COR-L47 (cell line): ENCODE results near the gene DBNDD2.

Experiments
- DNase-seq: peaks from one replicate; lab custom pipeline; 2025; lab: John Stamatoyannopoulos, UW

DBNDD2 gene

DNA sequence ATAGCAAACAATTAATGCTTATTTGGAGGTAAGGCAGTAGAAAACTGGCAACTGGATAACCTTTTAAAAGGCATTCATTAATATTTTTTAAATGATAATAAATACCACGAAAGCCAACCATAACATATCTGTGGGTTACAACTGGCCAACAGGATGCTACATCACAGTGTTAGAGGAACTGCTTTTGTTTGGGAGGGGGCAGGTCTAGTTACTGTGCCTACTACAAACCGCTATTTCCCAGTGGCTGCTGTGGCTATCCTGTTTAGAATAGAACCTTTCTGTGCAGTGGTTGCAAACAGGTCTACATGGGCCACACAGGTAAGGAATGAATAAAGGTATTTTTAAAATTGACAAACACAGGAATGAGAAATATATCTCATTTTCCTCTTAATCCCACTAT lies 8.8 kb downstream of the DBNDD2 start:
- DNase-seq: no peak

DNA sequence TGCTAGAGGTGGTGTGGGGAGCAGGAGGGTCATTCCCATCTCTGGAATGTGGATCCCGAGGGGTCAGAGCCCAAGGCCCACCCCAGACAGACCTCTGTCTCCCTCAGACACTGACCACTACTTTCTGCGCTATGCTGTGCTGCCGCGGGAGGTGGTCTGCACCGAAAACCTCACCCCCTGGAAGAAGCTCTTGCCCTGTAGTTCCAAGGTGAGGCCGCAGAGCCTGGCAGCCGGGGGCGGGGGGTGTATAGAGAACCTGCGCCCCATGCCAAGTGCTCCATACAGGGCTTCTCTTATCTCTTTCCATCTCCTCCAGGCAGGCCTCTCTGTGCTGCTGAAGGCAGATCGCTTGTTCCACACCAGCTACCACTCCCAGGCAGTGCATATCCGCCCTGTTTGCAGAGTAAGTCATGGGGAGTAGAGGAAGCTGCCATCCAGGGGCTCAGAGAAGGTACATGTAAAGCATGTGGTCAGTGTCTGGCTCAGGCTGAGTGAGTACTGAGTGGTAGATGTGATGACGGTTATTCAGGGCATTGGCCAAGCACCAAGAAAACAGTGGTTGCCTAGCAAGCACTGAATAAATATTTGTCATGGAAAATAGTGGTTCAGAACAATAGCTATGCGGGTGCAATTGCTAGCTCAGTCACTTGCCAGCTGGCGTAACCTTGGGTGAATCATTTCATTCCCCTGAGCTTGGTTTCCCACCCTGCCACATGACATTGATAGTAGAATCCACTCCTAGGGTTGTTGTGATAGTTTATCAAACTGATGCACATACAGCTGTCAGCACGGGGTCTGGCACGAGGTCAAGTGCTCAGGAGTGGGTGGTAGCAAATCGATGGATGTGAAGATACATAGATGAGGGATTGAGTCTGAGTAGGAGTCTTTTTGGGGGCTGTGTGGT lies 11.4 kb downstream of the DBNDD2 start:
- peak; percentile 97 for DNase-seq

- no peak for DNase-seq
Observed at GRCh38 chr20:45420125-45420524, 12.0 kb downstream of the DBNDD2 start.

DNA sequence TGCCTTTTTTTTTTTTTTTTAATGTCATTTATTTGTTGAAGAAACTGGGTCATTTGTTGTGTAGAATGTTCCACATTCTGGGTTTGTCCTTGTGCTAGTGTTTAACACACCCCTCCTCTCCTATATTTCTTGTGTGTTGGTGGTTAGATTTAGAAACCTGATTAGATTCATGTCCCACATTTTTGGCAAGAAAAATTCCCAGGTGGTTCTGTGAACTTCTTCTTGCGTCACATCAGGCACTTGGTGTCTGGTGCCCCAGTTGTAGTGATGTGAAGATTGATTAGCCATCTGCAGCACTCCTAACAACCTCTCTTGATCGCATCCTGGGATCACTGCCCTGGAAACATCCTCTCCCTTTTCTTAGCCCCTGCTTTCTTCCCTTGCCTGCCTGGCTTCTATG lies 15.6 kb downstream of the DBNDD2 start:
- no peak for DNase-seq

GRCh38 chr20:45425561-45425960 lies 17.5 kb downstream of the DBNDD2 start:
- DNase-seq: no peak

GRCh38 chr20:45426320-45427016 lies 18.4 kb downstream of the DBNDD2 start:
- DNase-seq: no peak

DNA sequence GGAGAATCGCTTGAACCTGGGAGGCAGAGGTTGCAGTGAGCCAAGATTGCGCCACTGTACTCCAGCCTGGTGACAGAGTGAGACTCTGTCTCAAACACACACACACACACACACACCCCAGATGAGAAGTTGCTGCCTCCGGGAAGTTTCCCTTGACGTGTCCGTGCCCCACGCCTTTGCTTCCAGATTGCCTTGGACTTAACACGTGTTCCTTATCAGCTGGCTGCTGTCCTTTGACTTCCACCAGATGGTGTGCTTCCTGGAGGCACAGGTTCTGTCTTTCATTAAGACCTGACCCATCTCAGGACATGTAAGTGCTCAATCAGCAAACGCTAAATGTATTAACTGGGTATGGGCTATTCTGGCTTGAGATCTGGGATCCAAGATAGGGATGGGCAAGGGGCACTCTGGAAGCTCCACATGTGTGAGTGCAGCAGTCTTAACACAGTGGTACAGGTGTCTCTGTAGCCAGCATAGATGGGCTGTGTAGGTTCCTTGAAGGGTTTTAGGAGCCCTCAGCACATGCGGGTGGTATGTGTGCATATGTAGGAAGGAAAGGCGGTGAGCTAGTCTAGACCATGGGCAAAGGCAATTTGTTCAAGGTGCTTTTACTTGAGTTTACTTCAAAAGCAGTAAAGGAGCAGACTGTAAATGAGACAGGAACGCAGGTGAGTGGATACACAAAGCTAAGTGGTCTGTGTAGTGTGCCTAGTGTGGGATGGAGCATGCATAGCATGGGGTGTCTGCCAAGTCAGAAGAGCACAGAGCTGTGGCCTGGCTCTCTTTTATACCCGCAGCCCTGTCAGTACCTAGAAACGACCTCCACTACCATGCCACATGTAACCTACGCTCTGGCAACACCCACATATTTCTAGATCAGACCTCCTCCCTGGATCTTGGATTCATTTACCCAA lies 19.4 kb downstream of the DBNDD2 start:
- no peak for DNase-seq

- no peak for DNase-seq
Observed at GRCh38 chr20:45429618-45430017, 21.5 kb downstream of the DBNDD2 start.

DNA sequence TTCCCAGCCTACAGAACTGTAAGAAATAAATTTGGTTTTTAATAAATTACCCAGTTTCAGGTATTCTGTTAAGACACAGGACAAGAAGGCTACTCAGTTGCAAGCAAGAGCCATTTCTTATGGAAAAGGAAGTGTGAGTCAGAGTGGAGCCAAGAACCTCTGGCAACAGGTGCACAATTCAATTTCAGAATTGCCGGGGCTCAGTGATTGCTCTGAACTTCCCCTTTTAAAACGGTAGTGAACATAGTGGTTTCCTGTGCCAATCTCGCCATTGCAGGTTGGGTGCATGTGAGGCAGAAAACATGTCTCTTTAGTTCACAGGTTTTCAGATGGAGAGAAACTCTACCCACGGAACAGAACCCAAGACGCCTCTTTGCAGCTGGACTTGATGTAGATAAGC lies 24.2 kb downstream of the DBNDD2 start:
- no peak for DNase-seq

- no peak for DNase-seq
Observed at GRCh38 chr20:45433316-45433715, 25.2 kb downstream of the DBNDD2 start.

GRCh38 chr20:45433976-45434375 lies 25.9 kb downstream of the DBNDD2 start:
- DNase-seq: no peak

DNA sequence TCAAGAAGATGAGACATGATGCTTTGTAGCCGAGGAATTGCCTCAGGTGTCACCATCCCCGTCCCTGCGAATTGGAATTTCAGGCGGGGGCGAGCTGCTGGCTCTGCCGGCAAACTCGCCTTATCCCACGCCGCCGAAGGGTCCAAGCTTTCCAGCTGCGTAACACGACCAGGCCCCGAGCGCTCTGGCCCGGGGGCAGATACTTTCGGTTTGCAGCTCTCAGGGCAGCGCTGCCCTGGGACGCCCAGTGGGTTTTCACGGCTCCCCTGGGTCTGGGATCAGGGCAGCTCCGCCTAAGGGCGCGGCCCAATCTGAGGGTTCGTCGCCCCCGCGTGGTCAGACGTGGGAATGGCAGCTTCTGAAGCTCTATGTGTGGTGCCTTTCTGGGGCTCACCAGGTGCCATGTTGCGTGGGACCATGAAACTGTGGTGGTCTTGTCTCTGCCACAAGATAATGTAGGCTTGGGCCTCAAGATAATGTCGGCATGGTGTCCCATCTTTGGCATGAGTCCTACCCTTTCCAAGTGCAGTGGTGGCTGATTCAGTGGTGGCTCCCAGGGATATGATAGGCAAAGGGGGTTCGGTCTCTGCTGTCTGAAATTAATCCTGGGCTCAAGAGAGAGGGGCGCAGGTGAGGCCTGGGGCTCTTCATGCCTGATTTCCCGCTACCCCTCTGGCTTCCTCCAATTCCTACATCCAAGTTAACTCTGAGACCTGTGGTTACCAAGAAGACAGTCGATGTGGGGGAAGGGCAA lies 28.8 kb downstream of the DBNDD2 start:
- peak; percentile 57 for DNase-seq

- no peak for DNase-seq
Observed at GRCh38 chr20:45440424-45440823, 32.3 kb downstream of the DBNDD2 start.

GRCh38 chr20:45440891-45441685 lies 33.0 kb downstream of the DBNDD2 start:
- no peak for DNase-seq

DNA sequence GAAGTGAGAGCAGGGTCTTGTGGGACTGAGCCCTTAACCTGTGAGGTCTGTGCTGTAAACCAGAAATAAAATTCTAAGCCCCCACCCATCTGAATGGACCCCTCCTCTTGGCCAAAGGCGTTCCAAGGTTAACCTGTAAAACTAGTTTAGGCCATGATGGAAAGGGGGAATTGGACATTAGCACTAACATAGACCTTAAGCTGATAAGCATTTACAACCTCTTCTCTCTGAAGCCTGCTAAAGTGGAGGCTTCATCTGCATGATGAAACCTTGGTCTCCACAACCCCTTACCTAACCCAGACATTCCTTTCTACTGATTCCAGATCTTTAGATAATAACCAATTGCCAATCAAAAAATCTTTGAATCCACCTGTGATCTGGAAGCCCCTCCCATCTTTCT lies 33.7 kb downstream of the DBNDD2 start:
- DNase-seq: no peak

GRCh38 chr20:45444050-45444449 lies 36.0 kb downstream of the DBNDD2 start:
- no peak for DNase-seq

GRCh38 chr20:45445805-45446562 lies 37.9 kb downstream of the DBNDD2 start:
- DNase-seq: no peak

- no peak for DNase-seq
Observed at GRCh38 chr20:45448270-45448669, 40.2 kb downstream of the DBNDD2 start.

DNA sequence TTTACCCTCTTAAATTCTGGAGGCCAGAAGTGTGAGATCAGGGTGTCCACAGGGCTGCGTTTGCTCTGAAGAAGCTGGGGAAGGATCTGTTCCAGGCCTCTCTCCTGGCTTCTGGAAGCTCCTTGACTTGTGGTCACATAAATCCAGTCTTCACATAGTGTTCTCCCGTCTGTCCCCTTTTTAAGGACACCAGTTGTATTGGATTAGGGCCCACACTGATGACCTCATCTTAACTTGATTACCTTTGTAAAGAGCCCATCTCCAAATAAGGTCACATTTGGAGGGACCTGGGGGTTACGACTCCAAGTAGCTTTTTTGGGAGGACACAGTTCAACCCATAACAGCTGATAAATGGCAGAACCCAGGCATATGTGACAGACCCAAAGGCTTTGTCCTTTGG lies 41.4 kb downstream of the DBNDD2 start:
- no peak for DNase-seq
